ENCODE data around the gene ZNF385B.

Gene ZNF385B

GRCh38 chr2:179593323-179593722 lies 268.1 kb downstream of the ZNF385B start:
- no peak for TF ChIP-seq CTCF (IDR thresholded peaks at IDR 0.05; ENCODE audit: borderline replicate concordance, insufficient read depth, low read depth, low read length)
- H3K4me3 ChIP-seq (ENCODE audit: low read depth, low read length) = no peak overlapping the region

GRCh38 chr2:179592167-179592936 lies 269.1 kb downstream of the ZNF385B start:
- no peak for TF ChIP-seq CTCF (IDR thresholded peaks at IDR 0.05; ENCODE audit: borderline replicate concordance, insufficient read depth, low read depth, low read length)

GRCh38 chr2:179591690-179592089 lies 269.7 kb downstream of the ZNF385B start:
- no peak for TF ChIP-seq CTCF (IDR thresholded peaks at IDR 0.05; ENCODE audit: borderline replicate concordance, insufficient read depth, low read depth, low read length)
- no peak overlapping the region for H3K4me3 ChIP-seq (ENCODE audit: low read depth, low read length)

More at GRCh38 chr2:179592167-179592936, 269.1 kb downstream of the ZNF385B start:
- H3K4me3 ChIP-seq (ENCODE audit: low read depth, low read length) = no peak overlapping the region

GRCh38 chr2:179588486-179589145 lies 272.8 kb downstream of the ZNF385B start:
- TF ChIP-seq CTCF (IDR thresholded peaks at IDR 0.05; ENCODE audit: borderline replicate concordance, insufficient read depth, low read depth, low read length) = no peak
- H3K4me3 ChIP-seq (ENCODE audit: low read depth, low read length) = no peak overlapping the region

- no peak overlapping the region for H3K4me3 ChIP-seq (ENCODE audit: low read depth, low read length)
- TF ChIP-seq CTCF (IDR thresholded peaks at IDR 0.05; ENCODE audit: borderline replicate concordance, insufficient read depth, low read depth, low read length) = no peak
These were observed 276.7 kb downstream of the ZNF385B start for GRCh38 chr2:179584760-179585159.

- no peak for TF ChIP-seq CTCF (IDR thresholded peaks at IDR 0.05; ENCODE audit: borderline replicate concordance, insufficient read depth, low read depth, low read length)
- no peak overlapping the region for H3K4me3 ChIP-seq (ENCODE audit: low read depth, low read length)
These were observed 279.8 kb downstream of the ZNF385B start for GRCh38 chr2:179581605-179582004.
